Endothelial cell of umbilical vein (primary cell): ENCODE results near the gene NXPE3.

ENCODE experiments used
- CTCF ChIP-seq, 2 donors: IDR thresholded peaks; 1 replicate in 1 of 2; 2 replicates in 1 of 2; pipeline ENCODE4 v1.5.1; 2011; ENCODE audit warnings: low read length in 2 of 2, mild to moderate bottlenecking in 2 of 2, moderate library complexity in 2 of 2, control low read depth in 1 of 2, inconsistent platforms in 1 of 2, low read depth in 1 of 2; ENCODE audit not compliant: insufficient read depth in 1 of 2; ENCODE audit errors: extremely low read depth in 1 of 2
- FOS ChIP-seq: IDR thresholded peaks from 2 replicates; pipeline ENCODE4 v1.6.1; 2011; ENCODE audit warnings: mild to moderate bottlenecking, low read length, moderate library complexity, borderline replicate concordance; ENCODE audit not compliant: insufficient read depth
- MAX ChIP-seq: IDR thresholded peaks from 2 replicates; pipeline ENCODE4 v1.6.1; 2011; ENCODE audit not compliant: insufficient read depth, insufficient read length
- POLR2A ChIP-seq: IDR thresholded peaks from 2 replicates; pipeline ENCODE4 v1.6.1; 2012; ENCODE audit warnings: low read depth, mild to moderate bottlenecking, control low read depth, low read length
- POLR2AphosphoS5 ChIP-seq: IDR thresholded peaks from 2 replicates; pipeline ENCODE4 v1.6.1; 2012; ENCODE audit warnings: low read depth, mild to moderate bottlenecking, control low read depth, low read length, moderate library complexity; ENCODE audit not compliant: insufficient read depth

GRCh38 chr3:101791778-101792177 lies 12.8 kb downstream of the NXPE3 start:
- TF ChIP-seq CTCF (IDR thresholded peaks at IDR 0.05; ENCODE audit: extremely low read depth in 1 of 2, insufficient read depth in 1 of 2, low read depth in 1 of 2, low read length in 2 of 2) (no peak), POLR2A (no peak), POLR2AphosphoS5 (no peak), MAX (no peak), FOS (no peak)
